ENCODE data around the gene EFCAB12.
"Not testable (repeated sequence)": the region's sequence is repeated elsewhere in the genome, so short reads cannot be mapped to it uniquely, and the experiment has no call there.

EFCAB12 gene

DNA sequence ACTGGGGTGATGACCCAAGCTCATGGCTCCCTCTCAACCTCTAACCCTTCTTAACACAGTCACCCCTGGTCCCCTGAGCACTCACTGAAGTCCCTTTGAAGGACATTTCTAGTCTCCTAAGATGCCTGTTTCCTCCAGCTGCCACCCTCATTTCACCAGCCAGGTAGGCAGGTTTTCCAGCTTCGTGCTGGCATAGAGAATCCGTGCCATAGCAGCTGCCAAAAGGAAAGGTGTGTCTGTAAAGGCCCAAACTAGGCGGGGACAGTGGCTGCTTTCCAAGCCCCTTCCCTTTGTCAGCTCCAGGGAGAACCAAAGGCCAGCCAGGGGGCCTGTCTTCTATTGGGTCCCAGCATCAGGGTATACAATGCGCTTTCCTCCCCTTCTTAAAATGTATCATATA lies 36.9 kb downstream of the EFCAB12 start:
- DNase-seq = not testable (repeated sequence)

DNA sequence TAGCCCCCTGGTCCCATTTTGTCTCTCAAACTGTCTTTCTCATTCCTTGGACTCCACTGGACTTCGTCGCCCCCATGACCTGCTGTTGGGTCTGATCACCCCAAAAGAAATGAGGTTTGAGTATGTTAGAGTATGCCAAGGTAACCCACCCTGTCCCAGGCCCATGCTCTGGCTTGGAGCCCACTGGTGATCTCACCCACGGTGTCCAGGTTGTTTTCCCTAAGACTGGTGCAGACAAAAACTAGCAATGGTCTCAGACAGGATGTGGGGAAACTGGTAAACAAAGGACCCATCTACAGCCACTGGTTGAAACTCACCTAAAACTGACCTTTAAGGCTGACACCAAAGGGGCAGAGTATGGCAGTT lies 38.9 kb downstream of the EFCAB12 start:
- DNase-seq = no peak

DNA sequence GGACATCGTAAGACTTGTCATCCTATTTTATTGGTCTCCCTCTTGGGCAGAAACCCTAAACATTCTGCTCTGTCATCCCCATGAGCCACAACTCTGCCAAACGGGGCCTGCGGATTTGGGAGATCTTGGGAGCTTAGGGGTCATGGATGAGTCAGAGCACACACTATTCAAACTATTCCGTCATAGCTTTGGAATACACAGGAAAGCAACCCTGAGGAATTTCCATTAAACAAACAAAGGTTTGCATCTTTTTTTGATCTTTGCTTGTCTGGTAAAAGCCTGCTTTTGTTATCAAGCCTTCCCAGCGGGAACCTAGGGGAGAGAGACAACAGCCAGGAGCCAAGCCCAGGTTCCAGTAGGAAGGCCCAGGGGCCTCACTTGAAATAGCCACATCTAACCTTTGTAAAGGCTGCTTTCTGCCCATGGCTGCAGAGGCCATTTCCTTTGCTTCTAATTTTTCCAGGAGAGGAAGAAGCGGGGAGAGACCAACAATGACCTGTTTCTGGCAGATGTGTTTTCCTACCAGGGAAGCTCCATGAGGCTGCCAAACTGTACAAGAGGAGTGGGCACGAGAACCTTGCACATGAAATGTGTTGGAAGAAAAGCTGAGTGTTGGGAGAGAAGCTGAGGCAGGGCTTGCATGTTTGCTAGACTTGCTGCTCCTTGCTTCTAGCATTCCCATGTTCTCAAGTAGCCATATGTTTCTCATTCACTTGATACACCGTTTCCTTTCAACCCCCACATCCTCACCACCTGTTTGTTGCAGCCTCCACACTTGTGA lies 39.5 kb downstream of the EFCAB12 start:
- DNase-seq = not testable (repeated sequence)

DNA sequence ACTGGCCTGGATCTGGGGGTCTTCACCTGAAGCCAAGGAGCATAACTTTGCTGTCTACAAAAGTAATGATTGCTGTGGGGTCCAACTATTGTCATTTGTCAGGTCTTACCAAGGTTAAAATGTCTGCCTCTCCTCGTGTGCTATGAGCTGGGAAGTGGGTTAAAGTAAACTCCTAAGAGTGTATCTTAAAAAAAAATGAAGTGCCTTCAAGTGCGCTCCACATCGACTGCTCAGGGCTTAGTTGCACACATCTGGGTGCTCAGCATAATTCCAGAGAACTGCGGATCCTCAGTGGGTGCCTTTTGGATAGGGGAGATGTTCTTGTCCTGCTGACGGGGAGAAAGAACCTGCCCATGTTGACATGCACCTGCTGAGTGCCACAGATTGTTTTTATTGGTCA lies 40.9 kb downstream of the EFCAB12 start:
- no peak for DNase-seq

DNA sequence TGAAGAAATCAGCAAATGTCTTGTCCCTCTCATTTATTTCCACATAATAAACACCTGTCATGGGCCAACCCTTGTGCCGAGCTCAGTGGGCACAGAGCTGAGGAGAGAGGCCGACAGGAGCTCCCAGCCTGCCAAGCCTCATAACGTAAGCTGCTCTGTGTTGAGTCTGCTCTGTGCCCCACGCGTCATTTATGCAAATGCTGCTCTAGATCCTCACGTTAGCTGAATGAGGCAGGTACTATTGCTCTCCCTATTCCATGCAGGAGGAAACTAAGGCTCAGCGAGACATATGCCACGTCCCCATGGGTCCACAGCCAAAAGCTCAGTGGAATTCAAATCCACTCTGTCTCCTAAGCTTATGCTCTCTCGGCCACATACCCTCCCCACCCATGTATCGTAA lies 41.5 kb downstream of the EFCAB12 start:
- DNase-seq = no peak

DNA sequence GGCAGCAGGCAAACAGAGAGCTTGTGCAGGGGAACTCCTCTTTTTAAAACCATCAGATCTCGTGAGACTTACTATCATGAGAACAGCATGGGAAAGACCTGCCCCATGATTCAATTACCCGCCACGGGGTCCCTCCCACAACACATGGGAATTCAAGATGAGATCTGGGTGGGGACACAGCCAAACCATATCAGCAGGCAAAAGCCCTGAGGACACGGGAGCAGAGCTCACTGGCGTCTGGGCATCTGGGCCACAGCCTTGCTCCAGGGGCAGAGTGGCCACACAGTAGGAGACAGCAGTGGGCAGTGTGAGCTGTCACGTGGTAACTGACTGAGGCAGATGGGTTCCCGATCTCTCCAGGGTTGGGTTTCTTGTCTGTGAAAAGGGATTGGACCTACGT lies 42.9 kb downstream of the EFCAB12 start:
- not testable (repeated sequence) for DNase-seq

DNA sequence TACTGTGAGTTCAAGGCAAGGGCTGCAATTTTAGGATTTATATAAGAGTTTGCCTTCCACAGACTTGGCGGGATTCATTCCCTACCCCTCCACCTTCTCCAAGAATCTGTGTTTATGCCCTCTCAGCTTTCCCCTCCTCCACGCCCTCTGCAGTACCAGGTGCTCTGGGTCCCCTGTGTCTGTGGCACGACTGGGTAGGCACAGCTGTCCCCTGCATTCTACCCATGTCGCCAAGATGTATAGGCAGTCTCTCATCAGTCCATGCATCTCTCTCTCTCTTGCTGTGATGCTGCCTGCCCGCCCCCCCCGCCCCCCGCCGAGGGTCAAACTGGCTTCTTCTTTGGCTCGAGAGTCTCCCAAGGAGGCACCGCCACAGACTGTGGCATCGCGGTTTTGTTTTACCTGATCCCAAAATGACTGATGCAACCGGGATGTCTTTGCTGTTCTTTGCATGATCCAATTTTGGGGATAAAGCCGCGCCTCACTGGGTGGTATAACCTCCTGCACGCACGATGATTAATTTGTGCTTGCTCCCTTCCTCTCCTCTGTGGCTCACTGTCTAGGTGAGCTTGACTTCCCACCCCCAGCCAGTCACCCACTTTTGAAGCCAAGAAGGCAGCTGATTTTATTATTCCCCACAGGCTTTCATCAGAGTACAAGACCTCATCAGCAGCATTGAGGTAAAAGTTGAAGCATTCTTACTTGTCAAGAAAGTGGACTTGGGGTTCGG lies 43.7 kb downstream of the EFCAB12 start:
- no peak for DNase-seq

DNA sequence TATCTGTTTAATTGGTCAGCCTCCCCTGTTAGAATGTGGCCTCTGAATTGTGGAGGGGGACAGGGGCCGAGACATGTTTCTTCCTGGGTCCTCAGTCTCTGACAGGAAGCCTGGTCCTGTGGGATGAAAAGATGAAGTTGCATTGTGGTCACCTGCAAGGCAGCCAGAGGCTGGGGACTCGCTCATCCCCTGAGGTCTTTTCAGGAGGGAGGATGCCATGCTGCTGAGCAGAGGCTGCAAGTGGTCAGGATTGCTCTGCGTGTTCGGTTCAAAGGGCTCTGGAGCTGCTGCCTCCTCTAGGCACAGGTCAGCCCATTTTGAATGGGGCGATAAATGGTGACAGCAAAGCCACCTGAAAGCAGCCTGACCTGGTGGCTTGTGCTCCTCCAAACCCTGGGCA lies 44.3 kb downstream of the EFCAB12 start:
- not testable (repeated sequence) for DNase-seq

DNA sequence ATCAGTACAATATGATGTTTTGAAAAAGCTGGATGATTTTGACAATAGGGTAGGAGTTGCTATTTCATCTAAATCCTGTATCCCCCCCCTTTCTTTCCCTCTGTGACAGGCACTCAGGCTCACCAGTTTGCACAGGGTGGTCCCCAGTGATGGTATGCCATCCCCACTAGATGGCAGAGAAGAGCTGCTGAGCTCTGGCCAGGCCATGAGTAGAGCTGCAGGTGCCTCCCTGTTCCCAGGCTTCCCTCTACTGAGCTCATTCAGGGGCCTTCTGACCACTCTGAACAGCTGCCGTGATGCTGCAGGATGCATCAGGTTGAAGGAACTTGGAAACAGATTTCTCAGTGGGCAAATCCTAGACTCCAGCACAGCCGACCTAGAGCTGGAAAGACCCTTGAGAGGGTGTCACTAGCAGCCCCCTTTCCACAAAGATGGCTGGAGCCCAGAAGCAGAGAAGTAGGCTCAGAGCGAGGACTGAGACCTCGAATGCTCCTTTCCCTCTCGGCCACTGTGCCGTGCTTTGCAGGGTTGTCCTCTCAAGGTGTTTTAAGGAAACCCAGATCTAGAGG lies 45.1 kb downstream of the EFCAB12 start:
- peak; percentile 65 to 76 for DNase-seq

DNA sequence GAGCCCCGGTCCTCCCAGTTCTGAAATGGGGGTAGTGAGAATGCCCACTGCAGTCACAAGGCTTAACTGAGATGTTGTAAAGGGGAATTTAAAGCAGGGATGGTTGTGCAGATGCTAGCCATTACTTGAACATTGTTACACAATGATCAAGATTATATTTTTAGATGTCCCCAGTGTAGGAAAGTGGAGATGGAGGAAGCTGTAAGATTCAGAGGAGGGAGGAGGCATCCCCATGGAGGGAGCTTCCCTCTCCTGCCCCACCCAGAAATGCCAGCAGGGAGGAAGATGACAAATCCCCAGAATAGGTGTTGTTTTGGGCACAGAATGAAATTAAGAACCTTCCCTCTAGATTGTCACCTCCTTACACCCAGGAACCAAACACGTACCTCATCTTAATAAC lies 46.1 kb downstream of the EFCAB12 start:
- no peak for DNase-seq

DNA sequence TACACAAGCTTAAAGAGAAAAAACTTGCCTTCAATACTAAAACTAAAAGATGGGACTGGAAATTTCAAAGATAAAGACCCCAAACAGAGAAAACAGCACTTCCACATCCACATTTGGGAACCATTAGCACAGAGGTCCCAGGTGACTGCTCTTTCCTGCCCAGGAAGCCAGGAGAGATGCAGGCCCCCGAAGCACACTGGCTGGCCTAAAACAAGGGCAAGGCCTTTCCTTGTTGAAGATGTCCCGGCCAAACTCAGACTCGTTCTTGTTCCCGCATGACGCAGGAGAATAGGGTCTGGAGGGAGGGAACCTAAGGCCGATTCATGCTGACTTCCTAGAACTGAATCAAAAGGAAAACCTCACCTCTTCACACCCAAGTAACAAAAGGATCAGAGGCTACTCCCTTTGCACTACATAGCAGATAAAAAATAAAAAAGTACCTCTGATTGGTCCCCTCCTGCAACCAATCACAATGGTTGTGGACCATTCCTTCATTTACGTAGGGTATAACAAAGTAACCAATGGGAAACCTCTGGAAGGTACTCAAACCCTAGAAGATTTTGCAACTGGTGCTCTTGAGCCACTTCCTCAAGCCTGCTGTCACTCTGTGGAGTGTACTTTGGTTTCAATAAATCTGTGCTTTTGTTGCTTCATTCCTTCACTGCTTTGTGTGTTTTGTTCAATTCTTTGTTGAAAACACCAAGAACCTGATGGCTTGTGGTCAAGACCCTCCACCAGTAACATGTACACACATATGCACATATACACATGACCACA lies 48.7 kb downstream of the EFCAB12 start:
- DNase-seq = no peak

DNA sequence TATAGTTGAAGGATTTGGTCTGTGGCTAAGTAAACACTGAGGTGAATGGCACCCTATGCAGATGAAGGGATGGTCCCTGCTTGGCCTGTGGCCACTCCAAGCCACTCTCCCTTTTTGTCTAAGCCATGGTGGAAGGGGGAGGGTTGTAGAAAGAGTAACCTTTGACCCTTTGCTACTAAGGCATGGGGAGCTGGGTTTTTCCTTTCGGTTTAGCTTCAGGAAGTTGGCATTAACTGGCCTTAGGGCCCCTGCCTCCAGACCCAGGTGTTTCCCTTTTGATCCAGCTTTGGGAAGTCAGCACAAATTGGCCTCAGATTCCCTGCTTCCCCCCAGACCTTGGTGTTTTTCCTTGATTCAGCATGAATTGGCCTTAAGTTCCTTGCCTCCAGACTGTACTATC lies 49.5 kb downstream of the EFCAB12 start:
- DNase-seq = no peak

DNA sequence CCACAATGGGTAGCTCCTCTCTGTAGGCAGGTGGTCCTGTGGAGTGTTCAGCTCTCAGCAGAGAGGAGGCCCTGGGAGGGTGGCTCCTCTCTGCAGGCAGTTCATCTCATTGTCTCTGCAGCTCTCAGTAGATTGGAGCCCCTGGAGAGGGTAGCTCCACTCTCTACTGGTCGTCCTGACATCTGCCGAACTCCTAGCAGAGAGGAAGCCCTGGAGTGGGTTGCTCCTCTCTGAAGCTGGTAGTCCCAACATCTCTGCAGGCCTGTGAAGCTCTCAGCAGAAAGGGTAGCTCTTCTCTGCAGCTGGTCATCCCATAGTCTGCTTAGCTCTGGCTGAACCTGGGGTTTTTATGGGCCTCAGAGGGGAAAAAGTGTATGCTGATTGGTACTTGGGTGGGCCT lies 50.8 kb downstream of the EFCAB12 start:
- DNase-seq = no peak

DNA sequence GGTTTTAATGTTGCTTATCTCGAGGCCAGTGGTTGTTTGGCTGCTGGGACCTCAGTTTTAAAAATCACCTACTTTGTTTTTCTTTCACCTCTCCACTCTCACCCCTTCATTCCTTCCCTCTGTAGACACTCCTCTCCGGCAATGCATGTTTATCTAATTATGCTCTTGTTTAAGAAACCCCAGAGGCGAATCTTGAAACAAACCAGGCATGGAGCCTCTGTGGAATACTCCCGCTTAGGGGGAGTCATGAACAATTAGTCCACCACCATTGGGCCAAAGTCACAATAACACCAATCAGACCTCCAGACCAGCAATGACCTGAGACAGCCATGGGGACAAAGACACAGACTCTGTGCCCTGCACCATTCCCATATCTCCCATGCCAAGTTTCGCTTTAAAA lies 53.3 kb downstream of the EFCAB12 start:
- DNase-seq = no peak

DNA sequence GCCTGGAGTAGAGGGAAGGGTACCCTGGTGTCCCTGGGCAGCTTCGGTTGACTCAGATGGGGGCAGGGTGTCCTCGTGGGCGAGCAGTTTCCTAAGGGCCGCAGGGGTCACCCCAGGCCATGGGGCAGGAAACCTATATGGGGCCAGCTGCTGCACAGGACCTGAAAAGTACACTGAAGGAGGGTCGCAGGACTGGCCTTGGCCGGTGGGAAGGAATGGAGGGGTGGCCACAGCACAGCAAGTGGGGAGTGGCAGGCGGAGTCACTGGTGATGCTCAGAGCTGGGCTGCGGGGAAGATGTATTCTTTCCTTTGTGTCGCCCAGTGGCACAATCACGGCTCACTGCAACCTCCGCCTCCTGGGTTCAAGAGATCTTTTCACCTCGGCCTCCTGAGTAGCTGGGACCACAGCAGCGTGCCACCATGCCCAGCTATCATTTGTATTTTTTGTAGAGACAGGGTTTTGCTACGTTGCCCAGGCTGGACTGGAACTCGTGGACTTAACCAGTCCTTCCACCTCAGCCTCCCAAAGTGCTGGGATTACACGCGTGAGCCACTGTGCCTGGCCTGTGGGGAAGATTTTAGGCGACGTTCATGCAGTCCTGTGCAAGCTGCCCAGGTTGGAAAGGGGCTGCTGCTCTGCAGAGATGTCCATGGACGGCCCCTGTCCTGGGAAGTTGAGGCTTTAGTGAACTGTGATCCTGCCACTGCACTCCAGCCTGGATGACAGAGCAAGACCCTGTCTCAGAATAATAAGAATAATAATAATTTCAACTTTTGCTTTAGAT lies 57.2 kb downstream of the EFCAB12 start:
- DNase-seq = no peak

DNA sequence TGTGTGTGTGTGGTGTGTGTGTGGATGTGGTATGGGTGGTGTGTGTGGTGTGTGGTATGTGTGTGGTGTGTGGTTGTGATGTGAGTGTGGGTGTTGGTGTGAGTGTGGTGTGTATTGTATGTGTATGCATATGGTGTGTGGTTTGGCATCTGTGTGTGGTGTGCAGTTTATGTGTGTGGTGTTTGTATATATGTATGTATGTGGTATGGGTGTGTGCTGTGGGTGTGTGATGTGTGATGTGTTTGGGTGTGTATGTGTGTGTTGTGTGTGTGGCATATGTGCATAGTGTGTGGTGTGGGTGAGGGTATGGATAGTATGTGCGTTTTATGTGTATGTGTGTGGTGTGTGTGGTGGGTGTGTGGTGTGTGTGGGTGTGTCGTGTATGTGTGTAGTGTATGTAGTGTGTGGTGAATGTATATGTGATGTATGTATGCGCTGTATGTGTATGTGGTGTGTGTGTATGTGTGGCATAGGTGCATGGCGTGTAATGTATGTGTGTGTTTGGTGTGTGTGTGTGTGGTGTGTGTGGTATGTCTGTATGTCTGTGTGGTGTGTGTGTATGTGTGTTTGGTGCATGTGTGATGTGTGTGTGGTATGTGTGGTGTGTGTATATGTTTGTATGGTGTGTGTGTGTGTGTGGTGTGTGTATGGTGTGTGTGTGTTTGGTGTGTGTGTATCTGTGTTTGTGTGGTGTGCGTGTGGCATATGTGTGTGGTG lies 58.0 kb downstream of the EFCAB12 start:
- no peak for DNase-seq

DNA sequence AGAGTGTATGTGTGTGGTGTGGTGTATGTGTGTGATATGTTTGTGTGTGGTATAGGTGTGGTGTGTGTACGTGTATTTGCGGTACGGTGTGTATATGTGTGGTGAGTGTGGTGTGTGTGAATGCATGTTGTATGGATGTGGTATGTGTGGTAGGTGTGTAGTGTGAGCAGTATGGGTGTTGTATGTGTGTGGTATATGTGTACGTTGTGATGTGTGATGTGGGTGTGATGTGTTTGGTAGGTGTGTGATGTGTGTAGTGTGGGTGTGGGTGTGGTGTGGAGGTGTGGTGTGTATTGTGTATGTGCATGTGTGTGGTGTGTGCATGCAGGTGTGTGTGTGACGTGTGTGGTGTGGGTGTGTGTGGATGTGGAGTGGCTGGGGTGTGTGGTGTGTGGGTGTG lies 58.7 kb downstream of the EFCAB12 start:
- no peak for DNase-seq

DNA sequence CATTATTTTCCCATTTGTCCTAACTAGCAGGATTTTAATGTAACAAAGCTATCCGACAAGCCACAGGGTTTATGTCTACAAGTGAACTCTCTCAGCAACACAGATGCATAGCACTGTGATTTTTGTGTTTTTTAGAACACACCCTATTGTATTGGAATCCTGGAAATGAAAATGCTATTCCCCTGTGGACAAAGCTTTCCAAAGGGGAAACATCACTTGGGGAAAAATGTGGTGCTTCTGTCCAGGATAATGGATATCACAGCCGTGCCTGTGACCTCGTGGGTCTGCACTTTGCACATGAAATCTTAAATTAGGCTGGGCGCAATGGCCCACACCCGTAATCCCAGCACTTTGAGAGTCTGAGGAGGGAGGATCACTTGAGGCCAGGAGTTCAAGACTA lies 60.6 kb downstream of the EFCAB12 start:
- no peak for DNase-seq

DNA sequence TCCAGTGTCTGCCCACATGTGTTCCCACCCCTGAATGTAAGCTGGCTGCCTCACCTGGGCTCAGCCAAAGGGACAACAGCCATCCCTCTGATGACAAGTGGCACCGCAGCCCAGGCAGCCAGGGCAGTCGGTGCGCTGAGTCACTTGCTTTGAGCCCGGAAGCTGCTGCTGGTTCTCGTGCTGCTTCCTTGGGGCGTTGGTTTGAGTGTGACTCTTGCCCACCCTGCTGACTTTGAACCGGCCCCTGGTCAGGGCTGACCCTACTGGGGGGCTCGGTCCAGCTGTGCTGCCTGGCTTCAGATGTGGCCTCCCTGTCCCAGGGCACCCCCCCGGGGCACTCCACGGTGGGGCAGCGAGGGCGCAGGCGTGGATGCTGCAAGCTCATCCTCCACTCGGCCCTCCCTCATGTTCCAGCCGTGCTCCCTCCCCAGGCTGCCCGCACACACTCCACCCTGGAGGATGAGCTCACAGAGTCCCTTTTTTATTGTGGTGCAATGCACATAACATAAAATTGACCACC lies 62.1 kb downstream of the EFCAB12 start:
- no peak for DNase-seq

DNA sequence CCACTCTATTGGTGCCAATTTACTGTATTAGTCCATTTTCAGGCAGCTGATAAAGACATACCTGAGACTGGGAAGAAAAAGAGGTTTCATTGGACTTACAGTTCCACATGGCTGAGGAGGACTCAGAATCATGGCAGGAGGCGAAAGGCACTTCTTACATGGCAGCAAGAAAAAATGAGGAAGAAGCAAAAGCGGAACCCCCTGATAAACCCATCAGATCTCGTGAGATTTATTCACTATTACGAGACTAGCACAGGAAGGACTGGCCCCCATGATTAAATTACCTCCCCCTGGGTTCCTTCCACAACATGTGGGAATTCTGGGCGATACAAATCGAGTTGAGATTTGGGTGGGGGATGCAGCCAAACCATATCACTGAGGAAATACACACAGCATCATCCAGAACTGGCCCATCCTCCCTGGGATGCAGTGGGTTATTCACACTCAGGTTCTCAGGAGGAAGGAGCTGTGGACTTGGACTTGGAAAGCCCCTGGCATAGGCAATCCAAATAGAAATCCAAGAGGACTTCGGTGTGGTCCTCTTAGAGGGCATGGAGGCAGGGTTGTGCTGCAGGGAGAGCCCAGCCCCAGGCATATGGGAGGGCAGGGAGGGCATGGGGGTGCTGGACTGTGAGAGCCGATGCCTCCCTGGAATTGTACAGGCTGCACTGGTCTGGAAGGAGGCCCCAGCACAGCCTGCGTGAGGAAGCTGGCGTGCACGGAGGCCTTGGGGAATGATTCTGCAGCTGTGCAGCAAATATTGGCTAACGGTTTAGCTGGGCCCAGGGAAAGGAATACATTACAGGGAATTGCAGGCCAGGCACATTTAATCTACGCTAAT lies 62.9 kb downstream of the EFCAB12 start:
- DNase-seq = no peak

DNA sequence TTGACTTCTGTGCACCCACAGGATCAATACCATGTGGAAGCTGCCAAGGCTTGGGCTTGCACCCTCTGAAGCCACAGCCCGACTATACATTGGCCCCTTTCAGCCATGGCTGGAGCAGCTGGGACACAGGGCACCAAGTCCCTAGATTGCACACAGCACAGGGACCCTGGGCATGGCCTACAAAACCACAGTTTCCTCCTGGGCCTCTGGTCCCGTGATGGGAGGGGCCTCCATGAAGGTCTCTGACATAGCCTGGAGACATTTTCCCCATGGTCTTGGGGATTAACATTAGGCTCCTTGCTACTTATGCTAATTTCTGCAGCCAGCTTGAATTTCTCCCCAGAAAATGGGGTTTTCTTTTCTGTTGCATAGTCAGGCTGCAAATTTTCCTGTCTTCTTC lies 63.6 kb downstream of the EFCAB12 start:
- DNase-seq = not testable (repeated sequence)

Data from SHP77 (cell line).